ENCODE data around the gene G6PC3. TPM values are rescaled to one million over a fixed set of nuclear protein-coding genes. Genes with fewer than 3 reads are reported as not detected.
"Not testable (repeated sequence)": the region's sequence is repeated elsewhere in the genome, so short reads cannot be mapped to it uniquely, and the experiment has no call there.

The G6PC3 gene
- total RNA-seq, 1 donor from 2014 or later, result 42.4 TPM

GRCh38 chr17:44044071-44044470, 26.5 kb upstream of the G6PC3 start:
- no peak overlapping the region for H3K4me3 ChIP-seq (ENCODE audit: low read depth, low read length)
- no peak for DNase-seq (ENCODE audit: low read depth)
- TF ChIP-seq, protein P1, sequence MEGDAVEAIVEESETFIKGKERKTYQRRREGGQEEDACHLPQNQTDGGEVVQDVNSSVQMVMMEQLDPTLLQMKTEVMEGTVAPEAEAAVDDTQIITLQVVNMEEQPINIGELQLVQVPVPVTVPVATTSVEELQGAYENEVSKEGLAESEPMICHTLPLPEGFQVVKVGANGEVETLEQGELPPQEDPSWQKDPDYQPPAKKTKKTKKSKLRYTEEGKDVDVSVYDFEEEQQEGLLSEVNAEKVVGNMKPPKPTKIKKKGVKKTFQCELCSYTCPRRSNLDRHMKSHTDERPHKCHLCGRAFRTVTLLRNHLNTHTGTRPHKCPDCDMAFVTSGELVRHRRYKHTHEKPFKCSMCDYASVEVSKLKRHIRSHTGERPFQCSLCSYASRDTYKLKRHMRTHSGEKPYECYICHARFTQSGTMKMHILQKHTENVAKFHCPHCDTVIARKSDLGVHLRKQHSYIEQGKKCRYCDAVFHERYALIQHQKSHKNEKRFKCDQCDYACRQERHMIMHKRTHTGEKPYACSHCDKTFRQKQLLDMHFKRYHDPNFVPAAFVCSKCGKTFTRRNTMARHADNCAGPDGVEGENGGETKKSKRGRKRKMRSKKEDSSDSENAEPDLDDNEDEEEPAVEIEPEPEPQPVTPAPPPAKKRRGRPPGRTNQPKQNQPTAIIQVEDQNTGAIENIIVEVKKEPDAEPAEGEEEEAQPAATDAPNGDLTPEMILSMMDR (conservative IDR thresholded peaks at IDR 0.05; ENCODE audit: low read depth, low read length), result no peak

- no peak for DNase-seq (ENCODE audit: low read depth)
- no peak overlapping the region for H3K4me3 ChIP-seq (ENCODE audit: low read depth, low read length)
- TF ChIP-seq, protein P1 (conservative IDR thresholded peaks at IDR 0.05; ENCODE audit: low read depth, low read length), result no peak
Measured at GRCh38 chr17:44045486-44045885, 25.0 kb upstream of the G6PC3 start.

GRCh38 chr17:44046893-44047292, 23.6 kb upstream of the G6PC3 start:
- not testable (repeated sequence) for DNase-seq (ENCODE audit: low read depth); H3K4me3 ChIP-seq (ENCODE audit: low read depth, low read length)

- TF ChIP-seq, protein P1 (conservative IDR thresholded peaks at IDR 0.05; ENCODE audit: low read depth, low read length), result no peak
- DNase-seq (ENCODE audit: low read depth), result no peak
- H3K4me3 ChIP-seq (ENCODE audit: low read depth, low read length), result no peak overlapping the region
Measured at GRCh38 chr17:44049294-44050060, 21.1 kb upstream of the G6PC3 start.

DNA sequence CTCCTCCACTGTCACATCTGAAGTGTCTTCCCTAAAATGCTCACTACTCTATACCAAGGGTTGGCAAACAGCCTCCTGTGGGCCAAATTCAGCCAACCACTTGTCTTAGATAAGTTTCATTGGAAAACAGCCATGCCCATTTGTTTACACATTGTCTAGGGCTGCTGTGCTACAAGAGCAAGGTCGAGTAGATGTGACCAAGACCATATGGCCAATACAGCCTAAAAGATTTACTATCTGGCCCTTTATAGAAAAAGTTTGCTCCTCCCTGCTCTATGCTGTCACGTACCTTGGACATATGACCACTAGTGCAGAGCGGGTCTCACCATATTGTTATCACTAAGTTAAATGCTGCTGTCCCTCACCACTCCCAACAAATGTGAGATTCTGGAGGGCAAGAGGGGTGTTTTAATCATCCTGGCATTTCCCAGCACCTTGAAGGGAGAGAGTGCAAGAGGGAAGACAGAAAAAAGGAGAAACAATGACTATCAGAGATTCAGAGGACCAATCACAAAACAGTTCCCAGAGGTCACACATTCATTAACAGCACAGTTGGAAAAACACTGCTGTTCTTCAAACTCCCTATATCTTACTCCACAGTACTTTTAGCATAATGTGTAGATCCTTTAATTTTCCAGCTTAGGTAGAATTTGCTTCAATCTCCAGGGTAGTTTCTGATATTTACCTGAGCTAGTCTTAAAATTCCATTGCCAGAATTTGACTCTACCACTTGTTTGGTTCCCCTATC, 17.2 kb upstream of the G6PC3 start:
- H3K4me3 ChIP-seq (ENCODE audit: low read depth, low read length), result no peak overlapping the region
- TF ChIP-seq, protein P1 (conservative IDR thresholded peaks at IDR 0.05; ENCODE audit: low read depth, low read length), result no peak
- no peak for DNase-seq (ENCODE audit: low read depth)

DNA sequence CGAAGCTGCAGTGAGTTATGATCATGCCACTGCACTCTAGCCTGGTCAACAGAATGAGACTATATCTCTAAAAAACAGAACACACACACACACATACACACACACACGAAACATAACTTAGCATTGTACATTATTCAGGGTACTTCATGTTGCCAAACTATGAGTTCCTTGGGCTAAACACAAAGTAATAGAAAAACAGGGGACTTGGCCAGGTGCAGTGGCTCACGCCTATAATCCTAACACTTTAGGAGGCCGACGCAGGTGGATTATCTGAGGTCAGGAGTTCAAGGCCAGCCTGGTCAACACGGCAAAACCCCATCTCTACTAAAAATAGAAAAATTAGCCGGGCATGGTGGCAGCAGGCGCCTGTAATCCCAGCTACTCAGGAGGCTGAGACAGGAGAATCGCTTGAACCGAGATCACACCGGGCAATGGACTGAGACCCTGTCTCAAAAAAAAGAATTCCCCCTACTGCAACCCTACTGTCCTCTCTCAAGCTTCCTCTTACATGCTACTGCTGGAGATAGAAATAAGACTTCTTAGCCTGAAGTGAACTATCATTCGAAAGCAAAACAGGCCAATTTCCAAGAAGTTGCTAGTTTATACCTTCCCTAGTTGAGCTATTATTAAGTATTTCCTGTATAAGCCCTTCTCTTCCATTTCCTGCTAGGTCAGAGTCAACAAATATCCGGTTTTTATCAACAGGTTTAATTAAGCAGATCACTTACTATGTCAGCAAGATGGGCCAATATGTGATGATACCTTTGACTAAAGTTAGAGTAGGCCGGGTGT, 11.2 kb upstream of the G6PC3 start:
- no peak overlapping the region for H3K4me3 ChIP-seq (ENCODE audit: low read depth, low read length)
- no peak for DNase-seq (ENCODE audit: low read depth)
- TF ChIP-seq, protein P1 (conservative IDR thresholded peaks at IDR 0.05; ENCODE audit: low read depth, low read length), result no peak

DNA sequence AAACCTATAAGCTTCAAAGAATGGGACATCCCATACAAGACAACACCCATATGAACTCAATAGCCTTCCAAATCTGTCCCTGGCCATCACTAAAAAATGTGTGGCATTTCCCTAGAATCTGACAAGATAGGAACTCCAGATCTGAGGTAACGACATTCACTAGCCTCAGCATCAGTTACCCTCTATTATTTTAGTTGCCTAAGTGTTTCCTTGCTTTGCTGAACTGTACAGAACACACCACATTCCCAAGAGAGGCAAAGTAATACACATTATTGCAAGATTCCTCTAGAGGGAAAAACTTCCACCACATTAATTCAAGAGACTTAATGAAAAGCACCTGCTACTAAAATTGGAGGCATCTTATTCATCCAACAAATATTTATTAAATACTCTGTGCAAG, 9.1 kb upstream of the G6PC3 start:
- TF ChIP-seq, protein P1 (conservative IDR thresholded peaks at IDR 0.05; ENCODE audit: low read depth, low read length), result no peak
- no peak overlapping the region for H3K4me3 ChIP-seq (ENCODE audit: low read depth, low read length)
- DNase-seq (ENCODE audit: low read depth), result no peak

All from epithelial cell of proximal tubule (primary cell).